COLO668 (cell line): ENCODE measurements around the gene ZNF608.

Experiments
- DNase-seq: peaks from one replicate; lab custom pipeline; 2025; ENCODE audit not compliant: unreplicated experiment; lab: John Stamatoyannopoulos, UW

Gene ZNF608

DNA sequence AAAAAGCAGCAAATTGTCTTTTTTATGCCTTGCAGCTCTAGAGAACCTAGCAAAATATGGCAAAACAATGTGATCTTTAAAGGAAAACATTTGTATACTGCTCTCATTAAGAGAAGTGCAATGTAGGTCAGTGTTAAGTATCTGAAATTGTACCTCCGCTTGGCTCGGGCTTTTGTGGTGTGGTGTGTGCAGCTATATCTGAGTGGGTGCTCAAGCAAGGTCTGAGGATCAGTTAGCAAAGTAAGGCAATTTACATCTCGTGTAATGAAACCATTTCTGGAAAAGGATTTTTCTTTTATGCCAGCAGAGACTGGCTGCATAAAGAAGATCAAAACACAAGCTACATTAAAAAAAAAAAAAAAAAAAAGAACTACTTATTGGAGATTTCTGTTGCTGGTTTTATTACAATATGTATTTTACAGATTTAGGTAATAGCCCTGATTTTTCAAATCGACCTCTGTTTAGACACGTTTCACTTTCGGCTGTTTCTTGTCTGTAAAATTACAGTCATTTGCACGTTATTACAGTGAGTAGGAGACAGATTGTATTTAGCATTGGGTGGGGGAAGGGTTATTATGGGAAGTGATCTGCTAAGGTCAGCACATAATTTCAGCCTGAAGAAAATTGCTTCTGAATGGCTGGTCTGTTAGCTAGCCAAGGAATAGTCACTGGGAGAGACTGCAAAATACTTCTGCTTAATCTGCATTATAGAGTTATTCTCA is 7.9 kb upstream of the ZNF608 start:
- no peak for DNase-seq

- DNase-seq, result no peak
Measured at GRCh38 chr5:124752854-124753720, 6.6 kb upstream of the ZNF608 start.

- DNase-seq, result no peak
Measured at GRCh38 chr5:124751031-124751430, 4.6 kb upstream of the ZNF608 start.

- peak; percentile 73 for DNase-seq
Measured at GRCh38 chr5:124748687-124749594, 2.5 kb upstream of the ZNF608 start.

DNA sequence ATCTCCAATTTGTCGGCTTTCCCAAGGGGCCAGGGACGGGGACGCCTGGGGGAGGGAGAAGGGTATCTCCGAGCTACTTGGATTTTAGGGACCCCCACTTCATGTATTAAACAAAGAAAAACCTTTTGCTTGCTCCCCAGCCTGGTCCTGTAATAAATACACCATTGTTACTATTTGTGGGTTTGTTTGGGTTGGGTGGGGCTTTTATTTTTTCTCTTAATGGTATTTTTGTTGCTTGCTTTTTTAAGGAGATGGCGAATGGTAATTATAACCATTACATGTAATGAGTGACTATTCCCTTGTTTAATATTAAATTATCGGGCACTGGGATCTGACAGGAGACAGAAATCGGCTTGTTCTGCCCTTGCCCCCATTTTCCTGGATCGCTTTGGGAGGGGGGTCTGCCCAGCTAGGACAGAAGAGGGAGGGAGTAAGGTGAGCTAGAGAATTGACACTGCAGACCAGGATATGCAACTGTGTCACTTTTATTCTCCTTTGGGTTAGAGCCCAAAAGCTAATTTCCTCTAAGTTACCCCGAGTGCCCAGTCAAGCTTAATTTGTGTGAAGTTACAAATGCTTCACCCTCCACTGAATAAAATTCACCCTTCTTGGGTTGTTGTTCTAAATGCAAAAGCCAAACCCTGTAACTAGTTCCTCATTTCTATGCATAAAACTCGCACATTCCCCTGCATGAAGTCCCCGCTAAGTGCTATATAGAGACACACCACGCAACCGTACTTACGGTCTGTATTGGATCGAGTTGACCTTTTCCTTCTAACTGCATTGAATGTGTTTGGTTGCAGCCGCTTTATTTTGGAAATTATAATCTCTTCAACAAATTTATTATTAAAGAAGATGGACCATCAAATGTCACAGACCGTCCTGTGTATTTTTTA is 1.6 kb upstream of the ZNF608 start:
- peak; percentile 6 for DNase-seq

DNA sequence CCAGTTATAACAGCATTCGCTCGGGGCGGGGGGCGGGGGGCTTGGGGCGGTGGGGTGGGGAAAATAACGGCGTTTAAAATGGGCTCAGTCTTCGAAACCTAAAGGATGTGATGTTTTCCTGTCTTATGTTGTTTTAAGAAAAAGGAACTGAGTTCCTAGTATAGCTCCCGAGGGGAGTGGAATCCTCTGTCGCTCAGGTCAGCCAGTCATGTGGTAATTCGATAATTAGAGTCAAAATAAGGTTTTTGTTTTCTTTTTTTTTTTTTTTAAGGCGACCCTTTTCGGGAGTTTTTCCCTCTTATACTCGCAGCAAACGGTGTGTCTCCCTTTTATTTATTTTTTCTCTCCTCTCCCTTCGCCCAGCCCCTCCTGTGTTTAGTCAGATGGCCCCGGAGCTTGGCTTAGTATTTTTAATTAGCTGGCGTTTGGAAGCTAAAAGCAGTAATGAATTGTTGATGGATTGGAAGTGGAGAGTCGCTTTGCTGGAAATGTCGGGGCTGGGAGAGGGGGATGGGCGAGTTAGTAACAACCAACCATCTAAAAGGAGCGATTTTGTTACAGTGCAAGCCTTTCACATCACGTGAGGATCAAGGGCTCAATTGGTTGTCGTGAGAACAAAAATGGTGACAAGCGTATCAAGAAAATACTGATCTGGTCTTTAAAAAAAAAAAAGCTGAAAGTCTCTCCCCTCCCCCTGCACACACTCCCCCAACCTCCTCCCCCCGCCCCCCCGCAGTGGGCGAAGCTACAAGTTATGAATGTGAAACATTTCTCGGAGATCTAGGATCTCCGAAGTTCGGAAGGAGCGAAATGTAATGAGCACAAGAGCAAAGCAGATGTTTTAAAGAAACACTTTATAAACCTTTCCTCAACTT is 714 bp upstream of the ZNF608 start:
- peak; percentile 73 for DNase-seq

DNA sequence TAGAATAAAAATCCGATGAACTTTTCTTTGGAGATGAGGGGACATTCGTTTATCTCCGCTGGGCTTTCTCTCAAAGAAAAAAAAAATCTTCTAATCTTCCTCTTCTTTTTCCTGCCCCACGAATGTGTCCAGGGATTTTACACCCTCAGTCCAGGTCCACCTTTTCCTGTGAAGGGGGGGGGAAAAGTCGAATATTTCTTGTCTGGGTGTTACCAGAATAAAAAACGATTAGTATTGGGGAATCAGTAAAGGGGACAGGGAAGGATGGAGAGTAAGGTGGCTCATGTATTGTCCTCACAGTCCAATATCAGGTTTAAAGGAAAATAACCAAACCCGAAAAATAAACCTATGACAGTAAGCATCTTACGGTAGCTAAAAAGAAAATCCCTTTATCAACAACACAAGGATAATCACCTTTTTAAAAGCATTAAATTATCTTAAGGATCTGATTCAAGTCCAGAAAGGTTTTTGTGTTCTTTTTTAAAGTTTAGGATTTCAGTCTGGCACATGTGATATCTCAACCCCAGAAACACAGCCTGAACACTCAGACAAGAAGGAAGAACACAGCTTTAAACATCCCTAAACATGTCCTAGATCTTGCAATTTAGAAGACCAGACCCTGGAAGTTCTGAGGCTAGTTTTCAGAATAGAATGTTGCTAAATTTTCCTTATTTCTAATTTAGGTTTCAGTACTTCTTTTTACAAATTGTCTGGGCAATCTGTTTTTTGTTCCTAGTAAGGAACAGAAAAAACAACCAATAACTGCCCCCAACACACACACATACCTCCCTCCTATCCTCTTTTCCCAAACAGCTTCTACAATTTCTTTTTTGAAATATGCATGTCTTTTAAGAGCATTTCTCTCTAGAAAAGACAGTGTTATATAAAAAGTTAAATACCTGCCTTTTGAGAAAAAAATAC is 1.2 kb downstream of the ZNF608 start:
- no peak for DNase-seq

DNA sequence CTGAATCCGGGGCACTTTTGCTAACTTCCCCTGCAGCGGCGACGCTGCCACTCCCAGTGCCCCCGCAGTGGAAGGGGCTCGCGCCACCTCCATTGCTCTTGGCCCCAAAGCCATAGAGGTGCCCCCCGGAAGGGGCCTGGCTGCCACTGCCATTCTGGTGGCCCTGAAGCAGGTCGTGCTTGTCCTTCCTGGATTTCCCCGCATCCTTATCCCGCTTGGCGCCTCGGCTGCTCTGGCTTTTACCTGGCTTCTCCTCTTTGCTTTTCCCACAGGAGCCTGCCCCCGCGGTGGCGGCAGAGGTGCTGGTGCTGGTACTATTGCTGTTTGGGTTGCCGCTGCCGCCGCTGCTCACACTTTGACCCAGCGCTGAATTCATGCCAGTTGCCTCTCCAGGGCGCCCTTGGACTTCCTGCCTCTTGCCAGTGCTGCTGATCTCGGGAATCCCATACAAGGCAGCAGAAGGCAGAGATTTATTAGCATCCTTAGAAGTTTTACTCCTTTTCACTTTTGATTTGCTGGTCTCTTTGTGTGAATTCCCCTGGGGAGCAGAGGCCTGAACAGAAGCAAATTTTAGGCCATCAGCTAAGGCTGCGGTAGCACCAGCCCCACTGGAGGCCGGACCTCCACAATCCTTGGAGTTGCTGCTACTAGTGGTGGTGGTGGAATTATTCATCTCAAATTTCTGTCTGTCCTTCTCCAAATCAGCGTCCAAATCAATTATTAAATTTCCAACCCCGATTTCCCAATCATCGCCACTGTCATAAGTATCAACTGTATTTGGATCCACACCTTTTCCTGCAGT is 2.1 kb downstream of the ZNF608 start:
- peak; percentile 43 for DNase-seq

GRCh38 chr5:124743602-124744169 is 2.8 kb downstream of the ZNF608 start:
- peak; percentile 26 for DNase-seq

DNA sequence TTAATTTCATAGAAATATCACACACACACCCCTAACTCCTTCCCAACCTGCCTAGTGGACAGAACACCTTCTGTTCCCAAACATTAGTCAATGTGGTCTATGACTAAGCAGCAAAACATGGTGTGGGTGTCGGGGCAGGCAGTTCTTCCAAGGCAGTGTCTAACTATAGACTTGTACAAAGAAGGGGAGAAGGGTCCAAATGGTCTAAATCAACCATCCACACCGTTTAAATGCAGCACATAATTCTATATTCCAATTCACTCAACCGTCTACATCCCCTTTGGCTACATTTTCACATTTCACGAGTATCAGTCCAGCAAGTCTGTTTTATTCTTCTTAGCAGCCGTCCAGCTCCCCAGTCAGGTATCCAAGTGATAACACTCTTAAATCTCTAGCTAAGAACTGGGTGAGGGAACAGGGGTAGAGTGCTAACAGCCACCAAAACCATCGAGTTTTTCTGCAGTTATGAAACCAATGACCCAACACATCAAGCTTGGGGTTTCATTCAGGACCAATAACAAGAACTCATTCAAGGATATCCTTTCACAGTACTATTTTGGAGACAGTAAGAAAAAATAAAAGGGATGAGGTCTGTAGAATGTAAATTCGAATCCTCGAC is 3.3 kb downstream of the ZNF608 start:
- peak; percentile 17 for DNase-seq

- no peak for DNase-seq
Measured at GRCh38 chr5:124742521-124742920, 3.9 kb downstream of the ZNF608 start.

DNA sequence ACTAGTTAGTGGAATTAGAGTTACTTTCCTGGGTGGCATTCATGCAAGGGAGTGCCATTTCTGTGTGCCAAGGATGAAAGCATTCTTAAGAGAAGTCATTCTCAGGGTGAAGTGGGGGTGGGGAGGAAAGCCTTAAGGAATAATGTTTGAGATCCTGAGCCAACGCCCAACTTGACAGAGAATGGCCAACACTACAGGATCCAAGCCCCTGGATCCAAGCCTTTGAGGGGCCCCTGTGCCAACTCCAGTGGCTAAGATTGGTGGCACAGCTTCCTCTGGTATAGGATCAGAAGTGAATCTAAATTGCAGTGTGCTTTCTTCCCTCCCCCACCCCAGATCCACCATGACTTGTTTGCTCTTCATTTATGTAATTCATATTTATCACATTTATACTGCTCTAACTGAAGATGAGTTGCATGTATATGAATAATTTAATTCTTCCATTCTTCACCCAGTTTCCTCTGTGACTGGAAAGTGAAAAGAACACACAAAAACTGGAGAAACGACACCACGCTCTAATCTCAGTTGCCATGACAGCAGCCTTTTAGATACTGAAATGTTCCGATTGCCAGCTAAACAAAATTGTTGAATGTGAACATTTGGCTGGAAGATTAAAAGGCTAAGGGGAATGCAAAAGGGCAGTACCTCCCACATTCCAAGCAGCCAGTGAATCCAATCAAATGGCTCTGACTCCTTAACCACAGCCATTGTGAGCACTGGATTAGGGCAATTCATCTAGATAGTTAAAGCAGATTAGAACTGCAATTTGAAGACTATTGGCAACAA is 4.5 kb downstream of the ZNF608 start:
- peak; percentile 6 for DNase-seq

GRCh38 chr5:124740991-124741583 is 5.4 kb downstream of the ZNF608 start:
- no peak for DNase-seq

GRCh38 chr5:124740071-124740470 is 6.4 kb downstream of the ZNF608 start:
- DNase-seq, result no peak

GRCh38 chr5:124739634-124740025 is 6.8 kb downstream of the ZNF608 start:
- no peak for DNase-seq
